NCI-H2196 (cell line): ENCODE measurements around the gene B4GALT1.

Experiments used
- DNase-seq: peaks from one replicate; lab custom pipeline; 2025; ENCODE audit not compliant: unreplicated experiment; lab: John Stamatoyannopoulos, UW

B4GALT1 gene

DNA sequence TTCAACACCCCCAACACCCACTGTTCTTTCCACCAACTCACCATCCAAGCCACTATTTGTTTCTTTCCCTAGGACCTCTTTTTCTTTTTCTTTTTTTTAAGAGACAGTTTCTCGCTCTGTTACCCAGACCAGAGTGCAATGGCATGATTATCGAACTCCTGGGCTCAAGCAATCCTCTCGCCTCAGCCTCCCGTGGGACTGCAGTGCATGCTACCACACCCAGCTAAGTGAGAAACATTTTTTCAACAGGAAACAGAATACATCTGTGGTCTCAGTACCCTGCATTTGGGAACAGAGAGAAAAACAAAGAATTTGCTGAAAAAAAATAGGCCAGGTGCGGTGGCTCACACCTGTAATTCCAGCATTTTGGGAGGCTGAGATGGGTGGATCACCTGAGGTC, 24.6 kb downstream of the B4GALT1 start:
- DNase-seq: no peak

DNA sequence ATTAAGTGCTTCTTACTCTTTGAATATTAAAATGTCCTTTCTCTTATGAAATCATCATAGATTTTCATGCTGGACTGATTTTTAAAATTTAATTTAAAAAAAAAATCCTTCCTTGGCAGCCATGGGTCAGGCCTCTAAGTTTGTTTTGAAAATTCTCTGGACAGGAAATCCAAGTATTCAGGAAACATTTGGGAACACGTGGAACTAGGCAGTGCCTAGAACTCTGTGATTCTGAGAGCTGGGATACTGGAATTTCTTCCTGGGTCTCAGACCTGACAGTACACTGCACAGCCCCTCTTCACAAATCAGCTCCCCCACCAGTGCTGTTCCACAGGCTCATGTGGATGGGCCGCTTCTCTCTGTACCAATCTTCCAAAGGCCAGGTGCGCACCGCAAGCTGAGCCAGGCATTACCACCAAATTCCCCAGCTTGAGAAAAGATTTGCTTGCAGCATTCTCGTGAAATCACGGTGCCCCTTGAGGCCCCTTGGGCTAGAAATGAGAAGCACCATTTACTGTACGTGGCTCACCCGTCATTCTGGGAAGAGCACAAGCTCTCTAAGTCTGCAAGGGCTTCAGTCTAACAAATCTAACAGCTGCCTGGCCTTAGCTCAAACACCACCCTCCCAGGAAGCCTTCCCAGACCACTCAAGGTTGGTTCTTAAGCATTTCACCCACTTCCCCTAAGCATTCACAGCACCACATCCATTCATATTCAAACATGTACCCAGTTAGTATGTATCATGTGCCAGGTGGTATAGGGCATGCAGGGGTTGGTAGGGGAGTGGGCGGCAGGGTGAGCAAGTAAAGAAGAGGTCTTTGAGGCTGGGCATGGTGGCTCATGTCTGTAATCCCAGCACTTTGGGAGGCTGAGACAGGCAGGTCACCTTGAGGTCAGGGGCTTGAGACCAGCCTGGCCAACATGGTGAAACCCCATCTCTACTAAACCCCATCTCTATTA, 26.5 kb downstream of the B4GALT1 start:
- DNase-seq: no peak

DNA sequence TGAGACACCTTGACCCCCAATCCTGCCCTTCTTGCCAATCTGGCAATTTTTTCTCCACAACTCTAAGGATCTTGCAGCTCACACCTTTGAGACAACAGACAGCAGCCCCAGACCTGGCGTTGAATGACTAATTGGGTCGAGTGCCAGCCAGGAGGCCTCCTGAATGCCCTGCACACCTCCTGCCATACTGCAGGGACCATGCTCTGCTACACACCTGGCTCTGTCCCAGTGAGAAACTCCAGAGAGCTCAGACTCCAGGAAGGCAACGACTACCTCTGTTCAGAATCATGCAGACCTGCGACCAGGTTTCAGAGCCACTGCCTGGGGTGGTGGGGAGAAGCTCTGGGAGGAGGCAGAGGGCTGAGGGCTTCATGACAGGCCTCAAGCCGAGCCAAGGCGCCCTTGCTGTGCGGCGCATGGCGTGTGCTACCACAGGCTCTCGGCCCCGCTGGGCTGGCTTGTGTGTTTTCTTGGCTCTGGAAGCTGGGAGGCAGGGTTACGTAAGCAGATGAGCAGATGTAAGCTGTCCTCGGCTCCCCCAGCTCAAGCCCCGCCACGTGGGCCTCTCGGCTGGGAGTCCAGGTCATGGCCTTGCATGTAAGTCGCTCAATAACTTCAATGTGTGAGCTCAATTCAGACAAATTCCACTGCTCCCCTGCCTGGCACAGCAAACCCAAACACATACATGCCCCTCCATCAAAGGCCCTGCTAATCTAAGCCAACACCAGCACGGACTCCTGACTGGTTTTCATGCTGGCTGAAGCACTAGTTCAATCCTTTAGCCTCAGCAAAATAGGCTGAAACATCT, 27.5 kb downstream of the B4GALT1 start:
- DNase-seq: peak; percentile 45

DNA sequence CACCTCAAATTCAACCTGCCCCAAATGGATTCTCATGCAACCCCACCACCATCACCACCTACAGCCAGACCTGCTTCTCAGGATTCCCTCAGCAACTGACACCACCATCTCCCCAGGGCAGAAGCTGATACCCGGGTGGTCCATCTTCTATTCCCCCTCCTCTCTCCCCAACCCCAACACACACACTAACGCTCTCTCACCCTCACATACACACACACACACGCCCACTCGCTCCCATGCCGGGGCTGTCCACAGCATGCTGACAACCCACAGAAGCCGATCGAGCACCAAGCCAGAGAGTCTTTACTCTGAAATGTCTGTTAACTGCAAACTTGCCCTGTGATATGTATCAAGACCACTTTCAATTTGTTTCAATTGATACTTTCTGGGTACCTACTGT, 28.4 kb downstream of the B4GALT1 start:
- no peak for DNase-seq

DNA sequence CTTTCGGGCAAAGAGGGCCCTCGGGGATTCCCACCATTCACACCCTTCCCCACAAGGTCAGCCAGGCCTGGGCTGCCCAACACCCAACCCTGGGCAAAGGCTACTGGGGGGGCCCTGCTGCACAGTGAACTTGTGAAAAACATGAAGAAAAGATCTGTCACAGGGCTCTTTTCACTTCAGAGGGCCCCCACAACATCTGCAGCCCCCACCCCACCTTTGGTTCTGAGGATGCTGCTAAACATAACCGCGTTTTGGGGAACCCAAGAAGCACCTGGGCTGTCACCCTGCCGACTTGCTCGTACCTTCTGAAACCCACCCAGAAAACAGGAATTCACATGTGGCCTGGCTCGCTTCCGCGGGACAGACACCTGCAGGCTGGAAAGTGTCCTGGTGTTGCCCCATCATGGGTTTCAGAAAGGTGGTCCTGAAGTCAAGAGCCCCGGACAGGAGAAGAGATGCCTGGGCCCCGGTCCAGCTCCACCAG, 29.3 kb downstream of the B4GALT1 start:
- no peak for DNase-seq

DNA sequence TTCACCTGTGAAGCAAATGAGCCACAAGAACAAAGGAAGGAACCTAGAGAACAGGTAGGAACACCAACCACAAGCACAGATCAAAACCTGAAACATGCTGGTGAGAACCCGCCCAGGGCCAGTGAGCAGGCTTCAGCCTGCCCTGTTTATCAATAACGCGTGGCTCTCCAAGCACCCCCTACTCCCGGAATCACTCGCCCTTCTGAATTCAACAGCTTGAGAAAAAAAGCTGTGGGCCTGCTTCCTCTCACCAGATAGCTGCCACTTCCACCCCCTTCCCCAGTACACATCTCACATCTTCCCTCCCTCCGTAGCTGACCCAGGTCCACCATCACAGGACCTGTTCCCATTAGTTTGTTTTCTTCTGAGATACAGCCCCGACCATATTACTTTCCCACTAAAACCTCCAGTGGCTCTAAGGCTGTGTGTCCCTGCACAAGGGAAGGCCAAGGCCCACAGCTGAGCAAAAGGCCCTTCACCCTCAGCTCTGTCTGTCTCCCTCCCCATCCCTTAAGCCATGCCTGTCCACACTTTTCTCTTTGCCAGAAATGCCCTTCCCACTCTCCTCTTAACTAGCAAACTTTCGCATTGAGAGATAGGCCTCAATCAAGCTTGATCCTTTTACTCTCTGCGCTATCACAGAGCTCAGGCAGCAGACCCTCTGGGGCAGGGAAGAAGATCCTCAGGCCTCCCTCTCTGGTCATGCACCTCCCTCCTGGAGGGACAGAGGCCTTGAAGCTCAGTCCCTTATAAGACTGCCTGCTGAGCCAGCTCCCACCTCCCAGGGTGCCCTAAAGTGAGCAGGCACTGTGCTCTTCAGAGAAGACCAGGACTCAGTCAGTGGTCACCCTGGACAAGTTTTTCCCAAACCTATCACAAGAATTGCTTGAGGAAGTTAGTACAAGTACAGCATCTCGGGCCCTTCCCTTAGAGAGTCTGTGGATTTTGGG, 30.1 kb downstream of the B4GALT1 start:
- no peak for DNase-seq

DNA sequence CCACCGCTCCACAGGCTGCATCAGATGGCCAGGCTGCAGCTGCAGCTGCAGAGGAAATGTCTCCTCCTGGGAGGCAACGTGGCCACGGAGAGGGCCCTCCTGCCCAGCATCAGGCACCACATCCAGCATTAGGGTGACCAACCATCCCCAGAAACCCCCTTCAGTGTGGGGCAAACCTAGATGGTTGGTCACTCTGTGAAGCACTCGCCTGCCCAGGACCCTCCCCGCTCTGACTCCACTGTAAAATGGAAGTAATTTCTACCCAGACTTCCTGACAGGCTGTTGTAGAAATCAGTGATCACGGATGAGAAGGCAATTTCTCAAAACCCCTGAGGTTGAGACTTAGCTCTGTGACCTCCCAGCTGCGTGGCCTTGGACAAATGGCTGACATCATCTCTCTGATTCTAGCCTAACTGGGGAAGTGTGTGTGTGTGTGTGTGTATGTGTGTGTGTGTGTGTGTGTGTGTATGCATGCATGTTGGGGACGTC, 31.6 kb downstream of the B4GALT1 start:
- no peak for DNase-seq

DNA sequence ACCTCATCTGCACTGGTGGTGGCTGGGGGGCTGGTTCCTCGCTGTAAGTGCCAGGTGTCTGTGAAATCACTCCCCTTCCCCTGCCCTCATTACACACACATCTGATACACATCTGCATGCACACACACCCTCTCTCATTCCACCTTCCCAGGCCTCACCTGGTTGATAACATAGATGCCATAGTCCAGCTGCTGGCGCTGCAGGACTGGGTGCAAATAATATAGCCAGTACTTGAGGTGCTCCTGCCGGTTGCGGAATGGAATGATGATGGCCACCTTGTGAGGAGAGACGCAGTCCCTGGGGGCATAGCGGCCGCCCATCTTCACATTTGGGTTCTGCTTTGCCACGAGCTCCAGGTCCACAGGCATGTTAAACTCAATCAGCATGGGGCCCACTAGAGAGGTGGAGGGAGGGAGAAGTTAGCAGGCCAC, 32.1 kb downstream of the B4GALT1 start:
- DNase-seq: no peak

DNA sequence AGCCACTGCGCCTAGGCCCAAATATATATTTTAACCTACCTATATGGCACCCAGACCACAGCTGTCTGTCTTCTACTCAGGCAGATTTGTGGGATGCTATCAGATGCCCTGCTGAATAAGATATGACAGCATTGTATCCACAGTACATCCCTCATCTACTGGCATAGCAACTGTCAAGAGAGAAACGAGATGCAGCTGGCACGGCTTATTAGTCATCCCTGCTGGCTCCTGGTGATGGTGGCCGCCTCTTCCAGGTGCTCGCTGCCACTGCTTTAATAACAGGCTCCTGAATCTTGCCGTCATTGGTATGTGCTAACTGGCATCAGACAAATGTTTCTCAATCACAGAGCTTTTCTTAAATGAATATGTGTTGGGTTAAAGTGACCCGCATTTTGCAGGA, 34.0 kb downstream of the B4GALT1 start:
- peak; percentile 24 for DNase-seq

DNA sequence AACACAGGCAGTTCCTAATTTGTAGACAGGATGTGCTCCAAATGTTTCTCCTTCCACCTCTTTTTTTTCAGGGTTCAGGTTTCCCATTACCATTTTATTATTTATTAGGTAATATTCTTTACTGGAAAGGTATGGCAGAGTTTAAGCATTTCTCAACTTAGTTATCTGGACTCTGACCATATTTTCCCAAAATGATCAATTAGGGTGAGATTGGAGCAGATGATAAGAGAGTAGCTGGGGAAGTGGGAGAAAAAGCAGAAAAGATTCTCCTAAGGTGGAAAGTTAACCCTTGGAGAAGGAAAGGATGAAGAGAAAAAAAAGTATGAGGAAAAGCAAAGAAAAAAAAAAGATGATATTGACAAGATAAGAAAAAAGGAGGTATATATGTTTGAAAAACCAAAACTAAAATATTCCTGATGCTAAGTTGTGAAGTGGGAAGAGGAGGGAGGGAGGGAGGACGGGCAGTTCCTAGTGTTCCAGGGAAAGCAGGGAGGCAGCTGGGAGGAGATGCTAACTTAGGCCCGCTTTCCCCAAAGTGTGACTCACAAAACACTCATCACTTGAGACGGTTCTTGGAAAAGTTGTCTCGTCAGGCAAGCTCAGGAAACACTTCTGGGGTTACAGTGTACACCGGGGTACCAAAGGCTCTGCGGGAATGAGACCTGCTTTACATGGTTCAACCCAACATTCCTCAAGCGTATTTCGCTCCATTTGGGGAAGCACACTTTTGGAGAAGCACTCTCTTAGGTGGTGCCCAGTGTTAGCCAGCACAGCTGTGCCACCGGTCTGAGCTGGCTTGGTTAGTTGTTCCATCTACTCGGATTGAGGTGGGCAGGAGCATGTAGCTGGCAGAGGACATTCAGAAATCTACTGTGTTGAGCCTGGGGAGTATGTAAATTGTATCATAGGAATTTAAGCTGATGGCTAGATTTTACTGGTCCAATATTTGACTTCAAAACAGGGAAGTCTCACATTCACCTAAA, 35.1 kb downstream of the B4GALT1 start:
- DNase-seq: no peak

DNA sequence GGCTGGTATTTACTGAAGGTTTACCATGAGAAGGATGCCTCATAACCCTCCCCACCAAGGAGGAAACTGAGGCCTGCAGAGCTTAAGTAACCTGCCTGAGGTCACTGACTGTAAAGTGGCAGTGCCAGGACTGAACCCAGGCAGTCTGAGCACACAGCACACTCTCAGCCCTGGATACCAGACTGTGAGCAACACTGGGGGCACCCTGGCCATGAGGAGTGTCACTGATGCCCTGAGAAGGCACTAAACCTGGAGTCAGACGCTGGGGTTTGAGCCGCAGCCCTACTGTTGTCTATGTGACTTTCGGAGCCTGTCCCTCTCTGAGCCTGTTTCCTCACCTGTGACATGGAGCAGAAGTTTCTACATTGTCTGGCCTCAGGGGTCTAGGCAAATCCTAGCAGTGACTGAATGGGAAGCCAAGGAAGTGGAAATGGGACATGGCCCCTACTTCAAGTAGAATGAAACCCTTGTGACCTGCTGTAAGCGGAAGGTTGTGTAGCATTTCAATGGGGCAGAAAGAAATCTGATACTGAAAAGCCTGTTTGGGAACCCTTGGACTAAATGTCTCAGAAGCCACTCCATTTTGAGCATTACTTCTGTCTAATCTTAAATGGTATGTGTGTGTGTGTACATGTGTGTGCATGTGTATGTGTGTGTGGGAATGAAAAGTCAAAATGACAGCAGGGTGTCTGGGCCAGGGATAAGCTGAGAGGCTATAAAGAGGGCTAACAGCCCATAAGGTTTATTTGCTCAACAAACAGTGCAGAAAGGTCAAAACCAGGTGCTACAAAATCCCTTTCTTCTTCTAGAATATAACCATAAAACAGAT, 36.0 kb downstream of the B4GALT1 start:
- no peak for DNase-seq

DNA sequence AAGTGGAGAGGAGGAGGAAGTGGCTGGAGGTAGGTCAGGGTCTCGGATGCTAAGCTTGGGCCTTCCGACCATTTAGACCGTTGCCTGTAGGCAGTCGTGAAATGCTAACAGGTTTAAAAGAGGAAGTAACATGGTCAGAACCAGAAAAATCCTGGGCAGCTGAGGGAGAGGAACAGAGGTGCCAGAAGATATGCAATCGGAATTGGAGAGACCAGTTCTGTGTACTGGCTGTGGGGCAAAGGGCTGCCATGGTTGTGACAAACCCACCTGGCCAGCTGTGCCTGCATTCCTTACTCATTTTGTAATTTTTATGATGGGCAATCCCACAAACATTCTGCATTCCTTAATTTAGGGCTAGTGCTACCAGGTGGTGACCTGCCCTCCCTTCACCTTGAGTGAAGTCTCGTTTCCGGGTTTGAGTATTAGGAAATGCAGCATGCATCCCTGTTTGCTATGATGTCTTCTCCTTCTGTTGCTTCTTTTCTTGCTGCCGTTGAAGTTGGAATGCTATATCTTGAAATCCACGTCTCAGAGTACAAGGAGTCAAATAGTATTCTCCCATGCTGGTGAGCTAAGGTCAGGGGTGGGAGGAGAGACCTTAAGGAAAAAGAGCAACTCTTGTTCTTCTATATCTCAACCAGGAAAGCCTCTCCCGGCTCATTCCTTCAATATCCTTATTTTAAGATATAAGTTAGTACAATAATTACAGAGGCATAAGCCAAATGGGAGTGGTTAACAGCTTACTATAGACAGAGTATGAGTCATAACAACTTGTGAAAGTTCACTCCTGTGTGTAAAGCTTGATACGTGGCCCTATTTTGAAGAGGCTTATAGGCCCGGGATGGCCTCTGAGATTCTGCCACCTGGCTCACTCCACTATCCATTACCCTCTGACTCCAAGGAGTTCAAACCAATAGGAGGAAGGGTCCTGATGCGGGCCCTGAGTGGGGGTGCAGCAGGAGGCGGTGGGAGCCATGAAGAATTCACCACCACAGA, 37.0 kb downstream of the B4GALT1 start:
- no peak for DNase-seq

DNA sequence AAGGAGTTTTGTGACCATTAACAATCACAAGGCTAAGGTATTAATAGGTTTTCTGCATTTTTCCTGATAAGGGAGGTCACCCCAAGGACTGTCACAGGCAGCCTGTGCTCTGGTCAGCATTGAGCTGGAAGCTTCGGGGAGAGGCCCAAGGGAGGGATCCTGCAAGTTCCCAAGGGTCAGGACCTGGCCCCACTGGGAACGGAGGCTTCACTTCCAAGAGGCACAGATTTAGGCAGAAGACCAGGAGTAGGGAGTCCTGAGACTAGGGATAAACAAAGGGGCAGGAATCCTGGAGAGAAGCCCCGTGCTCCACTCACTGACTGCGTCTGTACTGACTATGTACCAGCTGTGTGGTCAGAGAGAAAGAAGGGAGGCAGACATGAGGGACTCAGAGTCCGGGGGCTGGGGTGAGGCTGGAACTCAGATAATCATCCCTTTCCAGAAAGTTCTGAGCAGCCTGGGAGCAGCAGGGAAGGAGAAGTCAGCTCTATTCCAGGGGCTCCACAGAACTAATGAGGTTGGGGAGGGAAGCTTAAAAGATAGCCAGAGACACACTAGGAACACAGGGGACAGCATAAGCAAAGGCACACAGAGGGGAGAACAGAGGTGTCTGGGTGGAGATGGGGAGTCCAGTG, 37.8 kb downstream of the B4GALT1 start:
- no peak for DNase-seq

DNA sequence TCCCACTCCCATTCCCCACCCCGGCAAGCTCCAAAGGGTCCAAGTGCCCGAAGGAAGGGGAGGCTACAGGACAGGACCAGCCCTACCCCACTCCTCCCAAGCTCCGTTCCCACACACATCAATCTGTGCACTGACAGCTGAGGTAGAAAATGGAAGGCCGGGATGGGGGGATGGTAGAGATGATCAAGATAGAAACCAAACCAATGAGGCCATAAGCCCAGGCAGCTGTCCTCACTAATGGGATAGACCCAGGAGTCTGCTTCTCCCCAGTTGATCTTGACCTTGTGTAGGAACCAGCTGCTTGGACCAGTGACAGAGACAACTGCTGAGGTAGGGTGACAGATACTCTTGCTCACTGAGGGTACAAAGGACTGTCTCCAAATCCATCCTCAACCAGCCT, 38.6 kb downstream of the B4GALT1 start:
- DNase-seq: no peak

DNA sequence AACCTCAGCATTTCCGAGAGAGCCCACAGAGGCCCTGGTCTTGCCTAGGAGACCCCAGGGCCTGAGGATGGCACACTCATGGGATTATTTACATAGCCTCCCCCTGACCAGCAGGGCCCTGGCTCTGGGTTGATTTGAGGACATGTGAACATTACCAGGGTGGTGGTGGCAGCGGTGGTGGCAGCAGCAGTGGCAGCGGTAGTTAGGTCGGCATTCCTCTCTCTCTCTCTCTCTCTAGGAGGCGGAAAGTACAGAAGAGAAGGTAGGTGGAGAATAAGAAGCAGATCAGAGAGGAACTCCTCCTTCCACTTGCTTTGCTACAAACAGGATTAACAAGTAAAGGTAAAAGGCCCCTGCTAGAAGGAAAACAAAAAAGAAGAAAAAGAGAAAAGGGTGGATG, 39.3 kb downstream of the B4GALT1 start:
- DNase-seq: no peak

DNA sequence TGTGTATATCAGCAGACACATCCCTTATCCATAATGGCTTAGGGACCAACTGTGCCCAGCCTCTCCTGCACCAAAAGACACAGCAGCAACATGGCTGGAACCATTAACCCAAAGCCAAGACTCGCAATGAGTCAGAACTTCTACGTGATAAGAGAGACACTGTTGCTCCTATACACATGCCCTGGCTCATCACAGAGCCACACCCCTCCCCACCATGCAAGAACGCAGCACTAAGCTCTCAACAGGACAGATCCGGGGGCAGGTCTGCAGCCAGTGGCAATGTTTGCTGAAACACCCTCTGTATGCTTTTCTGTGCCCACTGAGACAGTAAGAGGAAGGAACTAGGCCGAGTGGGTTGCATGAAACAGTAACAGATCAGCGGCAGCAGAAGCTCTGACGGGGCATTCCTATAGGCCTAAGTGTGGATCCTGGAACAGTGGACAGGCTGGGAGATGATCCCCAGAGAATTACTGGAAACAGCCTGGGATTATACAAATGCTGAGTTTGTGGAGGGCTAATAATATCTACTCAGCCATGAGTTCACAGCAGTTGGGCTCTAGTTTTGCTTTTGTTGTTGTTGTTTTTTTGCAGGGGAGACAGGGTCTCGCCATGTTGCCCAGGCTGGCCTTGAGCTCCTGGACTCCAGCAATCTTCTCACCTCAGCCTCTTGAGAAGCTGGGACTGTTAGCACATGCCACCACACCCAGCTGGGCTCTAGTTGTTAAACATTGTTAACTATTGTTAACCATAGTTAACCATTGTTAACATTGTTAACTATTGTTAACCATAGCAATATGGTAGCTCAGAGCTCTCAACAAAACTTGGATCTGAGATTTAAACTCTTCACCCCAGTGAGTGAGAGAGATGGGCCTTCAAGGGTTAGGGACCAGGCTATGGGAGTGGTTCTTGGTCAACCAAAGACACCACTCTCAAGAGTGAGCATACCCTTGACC, 41.0 kb downstream of the B4GALT1 start:
- no peak for DNase-seq
